Measurements from ENCODE around the gene ARHGAP18.

The ARHGAP18 gene

DNA sequence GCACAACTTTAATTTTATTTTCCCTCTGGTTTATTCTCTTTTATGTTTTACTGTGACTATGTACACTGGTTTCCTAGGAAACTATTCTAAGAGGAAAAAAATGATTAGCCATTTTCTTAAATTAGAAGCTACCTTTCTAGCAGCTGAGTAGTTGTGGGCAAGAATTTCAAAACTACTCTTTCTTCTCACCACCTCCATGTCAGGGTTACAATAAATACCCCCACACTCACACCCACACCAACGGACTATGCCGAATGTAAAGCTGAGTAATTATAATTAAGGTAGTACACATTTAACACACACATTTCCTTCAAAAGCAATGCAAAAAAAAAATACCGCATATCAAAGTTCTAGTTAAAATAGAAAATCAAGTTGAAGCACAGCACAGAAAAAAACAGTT lies 78.9 kb downstream of the ARHGAP18 start:
- DNase-seq (ENCODE audit: insufficient read length, low spot score) (no peak), FAIRE-seq (no peak)
- TF ChIP-seq, protein P1, sequence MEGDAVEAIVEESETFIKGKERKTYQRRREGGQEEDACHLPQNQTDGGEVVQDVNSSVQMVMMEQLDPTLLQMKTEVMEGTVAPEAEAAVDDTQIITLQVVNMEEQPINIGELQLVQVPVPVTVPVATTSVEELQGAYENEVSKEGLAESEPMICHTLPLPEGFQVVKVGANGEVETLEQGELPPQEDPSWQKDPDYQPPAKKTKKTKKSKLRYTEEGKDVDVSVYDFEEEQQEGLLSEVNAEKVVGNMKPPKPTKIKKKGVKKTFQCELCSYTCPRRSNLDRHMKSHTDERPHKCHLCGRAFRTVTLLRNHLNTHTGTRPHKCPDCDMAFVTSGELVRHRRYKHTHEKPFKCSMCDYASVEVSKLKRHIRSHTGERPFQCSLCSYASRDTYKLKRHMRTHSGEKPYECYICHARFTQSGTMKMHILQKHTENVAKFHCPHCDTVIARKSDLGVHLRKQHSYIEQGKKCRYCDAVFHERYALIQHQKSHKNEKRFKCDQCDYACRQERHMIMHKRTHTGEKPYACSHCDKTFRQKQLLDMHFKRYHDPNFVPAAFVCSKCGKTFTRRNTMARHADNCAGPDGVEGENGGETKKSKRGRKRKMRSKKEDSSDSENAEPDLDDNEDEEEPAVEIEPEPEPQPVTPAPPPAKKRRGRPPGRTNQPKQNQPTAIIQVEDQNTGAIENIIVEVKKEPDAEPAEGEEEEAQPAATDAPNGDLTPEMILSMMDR (IDR thresholded peaks at IDR 0.05; ENCODE audit: insufficient read depth, missing control alignments) = no peak

DNA sequence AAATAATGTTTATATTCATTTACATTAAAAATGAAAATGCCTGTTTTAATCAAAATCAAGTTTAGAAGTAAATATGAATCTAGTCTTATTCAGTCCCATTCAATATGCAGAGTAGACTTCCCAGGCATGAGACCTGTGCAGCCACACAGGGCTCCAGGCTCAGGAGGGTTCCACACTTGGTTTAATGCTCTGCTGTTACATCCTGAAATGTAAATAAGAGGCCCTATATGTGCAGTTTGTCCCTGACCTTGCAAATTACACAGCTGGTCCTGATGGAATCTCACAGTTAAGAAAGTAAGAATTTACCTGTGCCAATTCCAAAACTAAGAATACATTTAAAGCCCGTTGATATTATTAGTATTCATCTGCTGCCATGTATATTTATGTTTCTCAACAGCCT lies 79.4 kb downstream of the ARHGAP18 start:
- TF ChIP-seq, protein P1 (IDR thresholded peaks at IDR 0.05; ENCODE audit: insufficient read depth, missing control alignments) = no peak
- DNase-seq (ENCODE audit: insufficient read length, low spot score) (no peak), FAIRE-seq (no peak)

DNA sequence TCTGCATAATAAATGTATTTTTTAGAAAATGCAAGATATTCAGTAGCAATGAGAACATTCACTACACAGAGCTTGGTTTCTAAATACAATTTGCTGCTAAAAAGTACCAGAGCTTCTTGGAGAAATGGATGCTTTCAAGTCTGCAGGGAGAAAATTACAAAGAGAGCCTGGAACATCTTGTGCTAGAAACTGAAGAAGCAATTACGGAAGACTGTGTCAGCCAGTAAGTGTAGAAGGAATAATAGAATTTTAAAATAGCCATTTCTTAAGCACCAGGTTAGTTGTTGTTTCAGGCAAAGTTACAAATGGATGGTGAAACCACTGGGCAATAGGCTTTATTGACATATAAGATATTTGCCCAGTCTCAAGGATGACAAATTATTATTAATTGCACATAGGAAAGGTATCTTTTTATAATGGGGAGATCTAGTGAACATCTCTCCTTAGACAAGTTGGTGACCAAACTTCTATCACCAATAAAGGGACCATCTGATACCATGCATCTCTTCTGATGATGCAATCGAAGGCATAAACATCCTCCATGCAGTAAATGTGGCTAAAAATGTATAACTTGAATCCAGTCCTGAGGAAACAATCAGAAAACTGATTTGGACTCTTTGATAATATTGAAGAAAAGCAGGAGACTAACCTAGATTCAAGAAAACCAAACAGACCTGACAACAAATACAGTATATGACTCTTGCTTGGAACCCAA lies 81.7 kb downstream of the ARHGAP18 start:
- FAIRE-seq = no peak
- TF ChIP-seq, protein P1 (IDR thresholded peaks at IDR 0.05; ENCODE audit: insufficient read depth, missing control alignments) = no peak
- DNase-seq (ENCODE audit: insufficient read length, low spot score) = no peak

DNA sequence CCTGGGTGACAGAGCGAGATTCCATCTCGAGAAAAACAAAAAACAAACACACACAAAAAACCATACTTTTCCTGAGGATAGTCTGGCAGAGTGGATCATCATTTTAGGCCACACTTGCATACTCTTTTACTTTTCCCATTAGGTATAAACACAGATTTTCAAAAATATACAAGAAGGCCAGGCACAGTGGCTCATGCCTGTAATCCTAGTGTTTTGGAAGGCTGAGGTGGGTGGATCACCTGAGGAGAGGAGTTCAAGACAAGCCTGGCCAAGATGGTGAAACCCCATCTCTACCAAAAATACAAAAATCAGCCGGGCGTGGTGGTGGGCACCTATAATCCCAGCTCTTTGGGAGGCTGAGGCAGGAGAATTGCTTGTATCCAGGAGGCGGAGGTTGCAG lies 85.5 kb downstream of the ARHGAP18 start:
- FAIRE-seq = no peak
- TF ChIP-seq, protein P1 (IDR thresholded peaks at IDR 0.05; ENCODE audit: insufficient read depth, missing control alignments) = no peak
- DNase-seq (ENCODE audit: insufficient read length, low spot score) = no peak

DNA sequence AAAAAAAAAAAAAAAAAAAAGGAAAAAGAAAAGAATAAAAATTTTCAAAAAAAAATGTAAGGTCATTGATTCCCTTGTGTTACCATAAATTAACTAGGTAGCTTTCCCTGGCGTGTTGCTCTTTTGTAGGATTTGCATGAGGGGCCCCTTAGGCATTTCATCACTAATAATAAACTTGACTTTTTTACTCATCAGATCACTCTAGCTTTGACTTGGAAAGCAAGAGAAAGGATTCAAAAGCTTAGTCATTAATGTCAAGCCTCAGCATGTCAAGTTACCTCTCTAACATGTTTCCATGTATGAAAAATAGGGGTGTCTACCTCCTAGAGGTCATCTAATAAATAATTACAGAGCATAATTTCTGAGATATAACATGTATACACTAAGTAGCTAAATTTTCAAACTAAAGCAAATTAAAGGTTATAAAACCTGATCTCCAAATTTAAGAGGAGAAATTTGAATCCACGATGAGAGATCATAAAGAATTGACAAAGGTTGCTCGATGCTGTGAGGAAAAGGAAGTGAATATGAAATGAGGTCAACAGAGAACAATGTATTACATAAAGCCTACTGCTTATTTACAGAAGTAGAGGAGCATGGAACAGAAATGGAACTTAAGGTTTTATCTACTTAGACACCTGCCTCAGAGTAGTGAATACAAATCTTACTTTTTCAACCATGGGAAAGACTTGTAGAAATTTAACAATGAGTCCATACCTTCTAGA lies 86.8 kb downstream of the ARHGAP18 start:
- TF ChIP-seq, protein P1 (IDR thresholded peaks at IDR 0.05; ENCODE audit: insufficient read depth, missing control alignments) = no peak
- DNase-seq (ENCODE audit: insufficient read length, low spot score) = no peak
- no peak for FAIRE-seq

DNA sequence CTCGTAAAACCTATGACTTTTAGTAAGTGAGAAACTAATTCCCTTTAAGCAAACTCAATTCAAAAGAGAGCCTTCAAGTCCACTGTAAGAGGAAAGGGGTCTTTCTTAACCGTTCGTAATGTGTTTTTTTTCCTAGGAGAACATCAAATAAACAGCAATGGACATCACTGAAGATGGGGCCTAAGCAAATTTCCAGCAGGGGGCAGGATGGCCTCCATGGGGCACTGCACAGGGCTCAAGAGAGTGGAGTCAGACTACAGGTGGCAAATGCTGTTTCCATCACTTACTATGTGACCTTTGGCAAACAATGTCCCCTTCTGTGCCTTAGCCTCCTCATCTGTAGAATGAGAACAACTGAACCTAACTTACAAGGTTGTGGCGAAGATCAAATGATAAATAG lies 88.7 kb downstream of the ARHGAP18 start:
- TF ChIP-seq, protein P1 (IDR thresholded peaks at IDR 0.05; ENCODE audit: insufficient read depth, missing control alignments) = peak; percentile 21
- no peak for DNase-seq (ENCODE audit: insufficient read length, low spot score)
- FAIRE-seq = no peak

DNA sequence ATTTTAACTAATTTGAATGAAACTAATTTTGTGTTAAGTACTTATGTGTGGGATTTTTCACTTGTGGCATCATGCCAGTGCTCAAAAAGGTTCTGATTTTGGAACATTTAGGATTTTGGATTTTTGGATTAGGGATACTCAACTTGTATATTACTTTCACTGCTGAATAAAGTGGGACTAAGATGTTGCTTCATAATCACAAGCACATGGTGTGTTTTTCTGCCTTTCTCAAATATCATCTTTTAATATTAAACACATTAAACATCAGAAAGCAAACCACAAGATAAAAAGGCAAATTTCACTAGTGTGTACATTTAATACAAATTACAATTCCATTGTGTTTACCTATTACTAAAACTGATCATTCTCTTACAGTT lies 89.8 kb downstream of the ARHGAP18 start:
- TF ChIP-seq, protein P1 (IDR thresholded peaks at IDR 0.05; ENCODE audit: insufficient read depth, missing control alignments) = no peak
- DNase-seq (ENCODE audit: insufficient read length, low spot score) (no peak), FAIRE-seq (no peak)

Data from D721Med (cell line).